ENCODE measurements around the gene TMPRSS2.

Gene TMPRSS2

DNA sequence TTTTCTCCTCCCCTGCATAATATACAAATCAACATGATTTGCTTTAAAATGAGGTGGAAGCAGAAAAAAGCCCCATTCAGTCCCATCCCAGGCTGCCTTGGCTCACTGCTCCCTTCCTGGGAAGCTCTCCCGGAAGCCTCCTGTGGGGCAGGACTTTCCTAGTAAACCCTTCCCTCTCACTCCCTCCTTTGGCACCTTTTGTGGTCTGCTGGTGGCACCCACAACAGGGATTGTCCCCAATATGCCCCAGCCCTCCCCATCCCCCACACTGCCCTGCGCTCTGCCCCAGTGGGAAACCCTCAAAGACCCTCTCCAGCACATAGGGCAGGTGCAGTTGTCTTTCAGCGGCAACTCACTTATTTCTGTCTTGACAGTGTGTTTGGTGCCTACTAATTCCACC is 1.8 kb upstream of the TMPRSS2 start:
- DNase-seq (ENCODE audit: low read depth in 2 of 2), result no peak

DNA sequence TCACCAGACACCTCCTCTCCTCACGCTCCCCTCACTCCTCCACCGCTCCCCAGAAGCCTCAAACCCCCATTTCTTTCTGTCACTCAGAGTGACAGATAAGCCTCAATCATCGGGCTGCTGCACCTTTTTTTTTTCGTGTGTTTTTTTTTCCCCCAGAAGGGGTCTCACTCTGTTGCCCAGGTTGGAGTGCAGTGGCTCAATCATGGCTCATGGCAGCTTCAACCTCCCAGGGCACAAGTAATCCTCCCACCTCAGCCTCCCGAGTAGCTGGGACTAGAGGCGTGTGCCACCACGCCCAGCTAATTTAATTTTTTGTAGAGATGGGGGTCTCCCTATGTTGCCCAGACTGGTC is 1.2 kb upstream of the TMPRSS2 start:
- no peak for DNase-seq (ENCODE audit: low read depth in 2 of 2)

DNA sequence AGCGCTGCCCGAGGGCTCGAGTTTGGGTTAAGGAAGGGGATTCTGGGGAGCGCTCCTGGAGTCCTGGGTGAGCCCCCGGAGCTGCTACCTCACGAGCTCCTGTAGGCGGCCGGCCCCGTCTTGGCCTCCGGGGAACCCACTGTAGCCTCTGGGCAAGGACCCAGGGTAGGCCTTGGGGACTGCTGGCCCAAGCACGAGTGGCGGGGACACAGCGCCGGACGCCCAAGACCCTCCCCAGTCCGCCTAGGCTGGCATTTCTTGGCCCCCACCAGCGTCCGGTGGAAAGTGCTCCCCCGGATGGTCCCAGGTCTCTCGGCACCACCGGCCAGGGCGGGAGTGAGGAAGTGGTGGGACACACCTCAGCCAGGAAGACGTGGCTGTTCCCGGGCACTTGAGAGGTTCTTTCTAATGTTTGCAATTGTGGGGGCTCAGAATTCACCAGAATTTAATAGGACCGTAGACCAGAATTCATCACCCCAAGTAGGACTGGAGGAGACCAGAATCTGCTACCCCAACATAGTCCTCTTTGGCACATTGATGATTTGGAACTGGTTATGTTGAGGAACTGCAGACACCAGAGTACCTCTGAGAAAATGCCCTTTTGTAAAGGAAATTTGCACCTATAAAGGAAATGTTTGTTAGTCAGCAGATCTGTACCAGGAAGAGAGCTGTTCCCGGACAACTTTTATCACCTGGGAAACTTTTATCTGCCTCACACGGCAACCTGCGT is 622 bp upstream of the TMPRSS2 start:
- no peak for DNase-seq (ENCODE audit: low read depth in 2 of 2)

DNA sequence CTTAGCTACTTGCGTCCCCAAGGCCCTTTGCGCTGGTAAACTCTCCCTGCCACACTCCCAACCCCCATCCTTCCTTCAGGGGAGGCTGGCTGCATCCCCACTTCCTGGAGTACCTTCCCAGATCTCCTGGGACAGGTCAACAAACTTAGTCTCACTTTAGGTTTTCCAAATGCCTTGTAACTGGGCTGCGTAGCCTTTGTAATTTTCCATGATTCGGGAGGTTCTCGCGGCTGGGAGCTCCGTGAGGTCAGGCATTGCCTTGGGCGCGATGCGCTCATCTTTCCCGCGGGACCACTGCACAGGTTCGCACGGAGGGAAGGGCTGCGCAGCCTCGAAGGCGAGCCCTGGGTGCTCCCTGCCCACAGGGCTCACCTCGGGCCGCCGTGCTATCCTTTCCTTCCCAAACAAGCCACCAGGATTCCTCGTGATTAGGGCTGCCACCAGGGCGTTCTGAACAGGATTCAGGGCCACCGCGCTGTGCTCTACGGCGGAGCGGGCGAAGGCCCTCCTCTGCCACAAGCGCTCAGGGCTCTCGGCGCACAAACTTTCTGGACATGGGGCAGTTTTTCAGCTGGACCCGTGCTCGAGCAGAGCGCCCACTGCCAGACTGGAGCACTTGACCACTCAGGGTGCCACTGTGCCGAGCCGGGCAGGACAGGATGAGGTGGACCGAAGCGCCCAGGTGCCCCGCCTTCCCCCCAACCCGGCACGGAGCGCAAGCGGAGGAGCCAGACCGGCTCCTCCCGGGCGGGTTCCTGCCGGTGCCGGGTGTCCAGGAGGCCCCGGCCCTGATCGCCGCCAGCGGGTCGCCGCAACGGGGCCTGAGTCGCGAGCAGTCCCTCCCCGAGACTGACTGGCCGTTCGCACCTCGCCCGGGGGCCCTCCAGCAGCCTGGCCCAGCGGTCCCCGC is 1.1 kb downstream of the TMPRSS2 start:
- DNase-seq (ENCODE audit: low read depth in 2 of 2), result no peak

DNA sequence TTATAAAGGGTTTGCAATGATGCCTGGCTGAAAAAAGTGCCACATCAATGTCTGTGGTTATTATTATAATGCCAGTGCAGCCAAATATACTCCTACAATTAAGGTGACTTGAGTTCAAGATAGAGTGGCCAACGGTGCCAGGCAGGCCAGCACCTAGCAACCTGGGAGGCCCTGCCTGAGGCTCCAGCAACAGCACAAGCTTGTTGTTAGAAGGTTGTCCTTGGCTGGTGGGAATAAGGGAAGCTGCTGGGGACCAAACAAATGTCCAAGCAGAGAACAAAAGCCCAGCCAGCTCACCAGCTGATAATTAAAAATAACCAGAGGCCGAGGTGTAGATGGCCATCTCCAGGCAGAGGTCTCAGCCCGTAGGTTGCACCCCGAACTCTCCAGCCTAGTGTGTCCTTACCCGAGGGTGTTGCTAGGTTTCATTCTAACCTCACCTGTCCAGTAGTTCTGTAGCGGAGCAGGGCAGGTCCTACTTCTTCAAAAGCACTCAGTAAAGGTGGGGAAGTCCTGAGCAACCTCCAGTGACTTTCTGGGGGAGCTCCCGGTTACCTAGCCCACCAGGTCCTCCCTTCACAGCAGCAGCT is 1.9 kb downstream of the TMPRSS2 start:
- DNase-seq (ENCODE audit: low read depth in 2 of 2), result no peak

DNA sequence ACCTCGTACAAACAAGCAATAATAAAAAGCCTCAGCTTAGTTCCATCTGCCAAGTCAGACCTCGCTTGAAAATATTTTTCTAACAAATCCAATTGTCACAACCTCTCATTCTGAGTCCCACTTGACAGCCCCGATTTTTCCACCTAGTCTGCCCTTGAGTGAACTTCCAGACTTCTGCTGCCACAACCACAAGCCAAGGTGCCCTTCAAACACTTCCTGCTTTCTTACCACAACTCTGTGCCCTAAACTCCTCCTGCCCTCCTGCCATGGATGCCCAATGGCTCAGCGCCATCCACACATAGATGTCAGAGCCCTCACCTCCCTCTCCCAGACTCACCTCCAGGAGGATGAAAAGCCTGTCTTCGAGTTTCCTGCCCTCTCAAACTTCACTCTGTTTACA is 3.9 kb downstream of the TMPRSS2 start:
- no peak for DNase-seq (ENCODE audit: low read depth in 2 of 2)

DNA sequence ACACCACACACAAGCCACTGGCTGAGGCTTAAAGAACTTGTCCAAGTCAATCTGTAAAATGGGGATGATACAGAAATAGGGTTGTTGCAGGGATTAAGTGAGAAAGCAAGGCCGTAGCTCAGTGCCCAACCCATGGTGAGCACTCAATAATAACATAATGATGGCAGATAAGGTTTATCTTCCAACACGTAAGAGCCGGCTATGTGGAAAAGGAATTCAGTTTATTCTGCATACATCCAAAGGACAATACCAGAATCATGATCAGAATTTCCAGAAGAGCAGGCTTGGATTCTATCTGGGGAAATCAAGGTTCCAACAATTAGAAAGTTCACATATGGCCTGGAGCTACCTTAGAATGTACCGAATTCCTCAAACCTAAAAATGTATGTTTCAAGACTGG is 4.6 kb downstream of the TMPRSS2 start:
- no peak for DNase-seq (ENCODE audit: low read depth in 2 of 2)

DNA sequence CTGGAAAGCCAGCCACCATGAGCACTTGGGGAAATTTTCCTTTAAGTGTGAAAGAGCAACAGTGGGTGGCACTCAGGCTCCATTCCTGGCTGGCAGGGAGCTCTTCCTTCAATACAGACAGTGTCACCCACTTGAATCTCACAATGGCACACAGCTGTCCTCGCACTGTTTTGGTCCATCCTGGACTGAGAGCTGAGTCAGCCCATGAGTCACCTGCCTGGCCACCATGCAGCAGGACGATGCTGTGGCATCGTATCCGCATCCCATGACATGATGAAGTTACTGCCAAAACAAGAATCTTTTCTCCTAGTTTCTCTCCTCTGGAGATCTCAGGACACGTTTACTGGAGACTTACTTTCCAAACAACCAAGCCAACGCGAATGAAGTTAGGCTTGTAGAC is 6.0 kb downstream of the TMPRSS2 start:
- DNase-seq (ENCODE audit: low read depth in 2 of 2), result no peak

DNA sequence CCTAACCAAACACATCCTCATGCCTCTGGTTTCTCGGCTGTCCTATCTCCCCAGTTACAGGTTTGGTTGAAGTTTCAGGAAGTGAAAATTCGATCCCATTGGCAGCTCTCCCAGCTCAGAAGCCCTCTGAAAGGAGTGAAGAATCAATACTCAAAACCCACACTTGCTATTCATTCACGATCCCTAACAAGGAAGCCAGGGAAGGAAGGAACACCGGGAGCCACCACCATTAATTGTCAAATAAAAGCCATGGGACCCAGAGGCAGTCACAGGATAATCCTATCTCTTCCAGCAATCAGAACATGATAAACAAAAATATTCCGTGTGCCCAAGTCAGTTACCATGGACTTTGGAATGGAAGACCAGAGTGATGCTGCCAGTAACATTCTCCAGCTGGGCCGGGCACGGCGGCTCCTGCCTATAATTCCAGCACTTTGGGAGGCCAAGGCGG is 7.0 kb downstream of the TMPRSS2 start:
- DNase-seq (ENCODE audit: low read depth in 2 of 2), result no peak

DNA sequence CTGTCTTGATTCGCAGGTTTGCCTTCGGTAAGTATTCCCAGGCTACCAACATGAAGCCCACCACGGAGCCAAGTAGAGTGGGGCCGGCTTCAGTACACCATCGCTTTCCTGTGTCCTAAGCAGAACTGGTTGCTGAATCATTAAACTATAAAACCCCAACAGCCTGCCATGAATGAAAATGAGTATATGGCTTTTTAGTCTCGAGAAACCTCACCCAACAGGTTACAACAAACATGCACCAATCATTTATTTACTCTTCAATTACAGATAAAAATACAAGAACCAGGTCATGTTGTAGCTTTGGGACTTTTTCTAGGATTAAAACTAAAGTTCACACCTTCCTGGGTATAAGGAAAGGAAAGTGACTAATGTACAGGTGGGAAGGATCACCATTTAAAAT is 7.6 kb downstream of the TMPRSS2 start:
- DNase-seq (ENCODE audit: low read depth in 2 of 2), result no peak

DNA sequence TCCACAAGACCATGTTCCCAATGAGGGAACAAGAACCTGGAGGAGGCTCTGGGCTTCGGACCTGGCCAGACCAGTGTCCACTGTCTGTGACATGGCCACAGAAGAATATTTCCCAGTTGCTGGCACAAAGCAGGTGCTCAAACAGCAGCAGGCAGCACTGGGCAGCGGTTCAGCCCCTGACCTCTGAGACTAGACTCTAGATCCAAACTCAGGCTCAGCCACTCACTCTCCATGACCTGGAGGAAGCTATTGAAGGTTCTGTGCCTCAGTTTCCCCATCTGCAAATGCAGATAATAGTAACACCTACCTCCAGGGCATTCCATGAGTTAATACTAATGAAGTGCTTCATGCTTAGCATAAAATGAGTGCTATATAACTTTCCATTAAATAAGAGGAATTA is 8.0 kb downstream of the TMPRSS2 start:
- DNase-seq (ENCODE audit: low read depth in 2 of 2), result no peak

DNA sequence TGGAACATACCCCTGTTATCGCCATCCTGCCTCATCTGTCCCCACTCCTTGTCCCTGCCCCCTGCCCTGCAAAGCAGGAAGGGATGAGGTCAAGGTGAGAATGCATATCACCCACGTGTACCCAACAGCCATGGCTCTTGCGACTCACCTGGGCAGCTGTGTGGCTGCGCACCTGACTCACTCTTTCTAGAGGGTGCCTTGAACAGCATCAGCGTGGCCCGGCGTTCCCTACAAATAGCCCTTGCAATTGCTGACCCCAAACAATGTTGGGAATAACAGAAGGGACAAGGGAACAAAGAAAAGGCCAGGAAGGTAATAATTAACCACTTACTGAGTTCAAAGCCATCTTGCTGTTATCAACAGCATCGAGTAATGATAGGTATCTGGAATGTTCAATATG is 10.2 kb downstream of the TMPRSS2 start:
- DNase-seq (ENCODE audit: low read depth in 2 of 2), result no peak

DNA sequence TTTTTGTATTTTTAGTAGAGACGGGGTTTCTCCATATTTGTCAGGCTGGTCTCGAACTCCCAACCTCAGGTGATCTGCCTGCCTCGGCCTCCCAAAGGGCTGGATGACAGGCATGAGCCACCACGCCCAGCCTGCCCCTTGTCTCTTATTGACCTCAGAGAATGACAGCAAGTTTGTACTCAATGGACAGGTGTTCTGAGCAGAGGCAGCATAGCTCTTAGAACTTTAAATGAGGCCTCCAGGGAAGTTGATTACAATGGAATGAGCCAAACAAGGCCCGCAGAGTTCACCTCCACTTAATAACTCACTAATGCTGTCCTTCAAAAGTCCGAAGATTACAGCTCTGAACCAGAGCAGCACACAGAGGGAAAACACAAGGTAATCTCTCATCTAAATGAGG is 10.9 kb downstream of the TMPRSS2 start:
- no peak for DNase-seq (ENCODE audit: low read depth in 2 of 2)

DNA sequence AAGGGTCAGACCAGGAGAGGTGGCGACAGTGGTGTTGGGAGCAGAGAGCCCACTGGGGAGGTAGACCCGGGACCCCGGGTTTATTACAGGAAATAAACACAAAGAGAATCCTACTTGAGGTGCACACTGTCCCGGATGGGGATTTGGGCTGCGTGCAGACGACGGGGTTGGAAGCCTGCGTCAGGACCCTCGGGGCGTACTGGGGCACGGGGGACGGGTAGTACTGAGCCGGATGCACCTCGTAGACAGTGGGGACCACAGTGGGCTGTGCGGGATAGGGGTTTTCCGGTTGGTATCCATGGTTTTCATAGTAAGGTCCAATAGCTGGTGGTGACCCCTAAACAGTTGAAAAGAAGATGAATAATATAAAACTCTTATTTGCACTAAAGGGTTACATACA is 13.7 kb downstream of the TMPRSS2 start:
- DNase-seq (ENCODE audit: low read depth in 2 of 2), result no peak

DNA sequence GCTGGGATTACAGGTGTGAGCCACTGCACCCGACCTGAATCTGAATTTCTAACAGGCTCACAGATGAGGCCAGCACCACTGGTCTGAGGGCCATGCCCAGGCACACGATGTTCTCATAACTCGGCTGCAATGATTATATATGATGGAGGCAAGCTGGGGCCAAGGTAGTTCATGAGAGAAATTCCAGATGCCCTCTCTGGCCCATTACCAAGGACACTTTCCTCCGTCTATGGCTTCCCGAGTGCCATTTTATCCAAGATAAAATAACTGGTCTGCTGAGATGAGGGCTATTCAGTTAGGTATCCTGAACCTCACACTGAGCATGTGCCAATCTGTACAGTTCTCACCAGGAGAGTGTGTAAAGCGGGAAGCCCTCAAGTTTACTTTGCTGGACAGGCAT is 16.5 kb downstream of the TMPRSS2 start:
- no peak for DNase-seq (ENCODE audit: low read depth in 2 of 2)

DNA sequence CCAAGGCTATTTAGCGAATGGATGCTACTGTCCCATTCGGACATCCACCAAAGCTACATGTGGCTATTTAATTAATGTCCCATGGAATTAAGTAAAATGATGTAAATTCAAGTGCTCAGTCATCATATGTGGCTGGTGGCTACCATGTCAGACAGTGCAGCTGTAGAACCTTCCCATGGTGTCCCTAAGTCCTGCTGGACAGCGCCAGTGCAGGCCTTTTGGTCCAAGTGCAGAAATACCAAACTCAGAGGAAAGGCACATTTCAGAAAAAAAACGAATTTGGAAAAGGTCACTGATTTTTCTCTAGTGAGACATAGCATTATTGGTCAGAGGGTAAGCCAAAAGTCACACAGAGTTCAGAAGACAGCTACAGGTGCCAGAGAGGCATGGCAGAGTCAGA is 17.6 kb downstream of the TMPRSS2 start:
- DNase-seq (ENCODE audit: low read depth in 2 of 2), result no peak

DNA sequence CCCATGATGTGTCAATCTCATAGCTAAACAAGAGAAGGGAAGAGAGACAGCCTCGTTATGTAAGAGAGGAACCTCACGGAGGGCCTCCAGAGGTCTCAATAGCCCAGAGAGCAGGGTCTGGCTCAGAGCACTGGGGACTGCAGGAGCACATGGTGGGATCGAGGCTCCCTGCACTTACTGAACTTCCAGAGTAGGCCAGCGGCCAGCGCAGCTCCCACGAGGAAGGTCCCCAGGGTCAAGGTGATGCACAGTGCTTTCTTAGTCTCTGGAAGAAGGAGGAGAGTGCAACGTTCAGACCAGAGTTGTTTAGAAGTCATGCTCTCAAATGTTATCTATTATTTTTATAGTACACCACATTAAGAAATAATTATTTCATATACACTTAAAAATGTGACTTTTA is 18.6 kb downstream of the TMPRSS2 start:
- DNase-seq (ENCODE audit: low read depth in 2 of 2), result no peak

DNA sequence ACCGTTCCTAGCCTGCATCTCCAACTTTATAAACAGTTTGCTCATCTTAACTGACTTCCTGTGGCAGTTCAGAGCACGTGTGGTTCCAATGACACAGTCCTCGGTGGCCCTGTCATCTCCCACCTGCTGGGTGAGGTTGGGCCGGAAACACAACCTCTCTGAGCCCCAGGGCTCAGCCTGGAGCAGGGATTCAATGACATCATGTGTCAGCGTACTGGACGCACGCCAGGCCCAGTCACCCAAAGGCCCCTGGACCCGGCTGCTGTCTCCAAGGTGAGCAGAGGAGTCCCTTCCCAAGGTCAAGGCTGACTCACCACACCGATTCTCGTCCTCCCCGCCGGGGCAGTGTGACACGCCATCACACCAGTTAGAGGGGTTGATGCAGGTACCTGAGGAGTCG is 19.9 kb downstream of the TMPRSS2 start:
- DNase-seq (ENCODE audit: low read depth in 2 of 2), result no peak

DNA sequence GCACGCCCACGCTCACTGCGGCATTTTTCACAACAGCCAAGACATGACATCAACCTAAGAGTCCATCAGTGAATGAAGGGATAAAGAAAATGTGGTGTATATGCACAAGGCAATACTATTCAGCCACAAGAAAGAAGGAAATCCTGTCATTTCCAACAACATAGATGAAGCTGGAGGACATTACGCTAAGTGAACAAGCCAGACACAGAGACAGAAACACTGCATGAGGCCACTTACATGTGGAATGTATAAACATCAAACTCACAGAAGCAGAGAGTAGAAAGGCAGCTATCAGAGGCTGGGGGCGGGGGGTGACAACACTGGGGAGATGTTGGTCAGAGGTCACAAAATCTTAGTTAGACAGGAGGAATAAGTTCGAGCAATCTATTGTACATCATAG is 20.9 kb downstream of the TMPRSS2 start:
- DNase-seq (ENCODE audit: low read depth in 2 of 2), result no peak

DNA sequence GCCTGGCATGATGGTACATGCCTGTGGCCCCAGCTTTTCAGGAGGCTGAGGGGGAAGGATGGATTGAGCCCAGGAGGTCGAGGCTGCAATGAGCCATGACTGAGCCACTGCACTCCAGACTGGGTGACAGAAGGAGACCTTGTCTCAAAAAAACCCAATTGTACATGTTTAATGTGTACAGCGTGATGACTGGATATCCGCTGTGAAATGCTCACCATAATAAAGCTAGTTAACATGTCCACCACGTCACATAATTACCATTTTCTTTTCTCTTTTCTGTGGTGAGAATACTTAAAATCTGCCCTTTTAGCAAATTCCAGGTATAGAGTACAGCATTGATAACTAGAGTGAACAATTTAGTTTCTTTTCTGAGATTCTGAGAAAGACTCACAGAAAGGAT is 24.0 kb downstream of the TMPRSS2 start:
- no peak for DNase-seq (ENCODE audit: low read depth in 2 of 2)

DNA sequence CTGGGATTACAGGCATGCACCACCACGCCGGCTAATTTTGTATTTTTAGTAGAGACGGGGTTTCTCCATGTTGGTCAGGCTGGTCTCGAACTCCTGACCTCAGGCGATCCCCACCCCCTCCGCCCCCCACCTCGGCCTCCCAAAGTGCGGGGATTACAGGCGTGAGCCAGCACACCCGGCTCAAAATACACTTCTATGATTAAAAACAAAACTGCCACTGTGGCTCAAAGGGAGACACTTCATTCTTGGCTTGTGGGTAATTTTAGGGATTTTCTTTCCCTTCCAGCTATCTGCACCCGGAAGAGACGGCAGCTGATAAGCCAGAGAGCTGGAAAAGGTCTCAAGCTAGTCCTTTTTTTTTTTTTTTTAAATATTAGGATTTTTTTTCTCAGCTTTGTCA is 24.5 kb downstream of the TMPRSS2 start:
- DNase-seq (ENCODE audit: low read depth in 2 of 2), result no peak

DNA sequence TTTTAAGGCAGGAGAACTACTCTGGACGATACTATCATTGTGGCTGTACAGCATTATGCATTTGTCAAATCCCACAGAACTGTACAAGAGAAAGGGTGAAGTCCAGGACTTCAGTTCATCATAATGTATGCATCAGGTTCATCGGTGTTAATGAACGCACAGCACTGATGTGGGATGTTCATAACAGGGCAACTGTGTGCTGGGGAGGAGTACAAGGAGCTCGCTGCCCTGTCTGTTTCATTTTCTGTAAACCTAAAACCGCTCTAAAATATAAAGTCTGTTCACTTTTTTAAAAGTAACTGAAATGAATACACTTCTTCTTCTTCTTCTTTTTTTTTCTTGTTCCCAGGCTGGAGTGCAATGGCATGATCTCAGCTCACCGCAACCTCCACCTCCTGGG is 25.0 kb downstream of the TMPRSS2 start:
- DNase-seq (ENCODE audit: low read depth in 2 of 2), result no peak

DNA sequence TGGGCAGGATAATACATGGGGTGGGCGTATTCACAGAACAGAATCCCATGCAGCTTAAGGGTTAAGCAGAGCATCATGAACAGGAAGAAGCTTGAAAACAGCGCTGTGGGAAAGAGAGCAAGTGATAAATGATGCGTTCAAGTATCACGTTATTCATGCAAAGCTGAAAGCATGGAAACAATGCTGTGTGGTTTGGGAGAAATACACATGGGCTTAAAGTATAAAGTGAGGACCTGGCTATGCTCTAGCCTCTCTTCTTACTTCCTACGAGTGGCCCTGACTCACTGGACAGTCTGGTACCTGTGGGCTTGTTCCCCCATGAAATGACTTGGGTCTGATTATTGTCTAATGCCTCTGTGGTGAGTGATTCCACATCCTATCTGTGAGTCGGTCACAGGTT is 25.7 kb downstream of the TMPRSS2 start:
- no peak for DNase-seq (ENCODE audit: low read depth in 2 of 2)

Measured in stimulated activated CD4-positive, alpha-beta T cell treated with anti-CD3 and anti-CD28 coated beads, Interleukin-15, amount 100 ng/mL, for 48 hours (primary cell).